Measurements from ENCODE around the gene IQSEC1.

The IQSEC1 gene

GRCh38 chr3:12980596-12981290, 92.5 kb downstream of the IQSEC1 start:
- no peak for DNase-seq

- no peak for DNase-seq
Observed at GRCh38 chr3:12979947-12980487, 93.2 kb downstream of the IQSEC1 start.

- no peak for DNase-seq
Observed at GRCh38 chr3:12979151-12979946, 93.9 kb downstream of the IQSEC1 start.

GRCh38 chr3:12978682-12979081, 94.5 kb downstream of the IQSEC1 start:
- no peak for DNase-seq

GRCh38 chr3:12977117-12977808, 96.0 kb downstream of the IQSEC1 start:
- no peak for DNase-seq

- no peak for DNase-seq
Observed at GRCh38 chr3:12975748-12976522, 97.3 kb downstream of the IQSEC1 start.

- DNase-seq: no peak
Observed at GRCh38 chr3:12974819-12975218, 98.4 kb downstream of the IQSEC1 start.

- DNase-seq: no peak
Observed at GRCh38 chr3:12974334-12974733, 98.9 kb downstream of the IQSEC1 start.

- no peak for DNase-seq
Observed at GRCh38 chr3:12973827-12974226, 99.4 kb downstream of the IQSEC1 start.

- DNase-seq: no peak
Observed at GRCh38 chr3:12972781-12973702, 100.2 kb downstream of the IQSEC1 start.

GRCh38 chr3:12972043-12972442, 101.2 kb downstream of the IQSEC1 start:
- DNase-seq: no peak

GRCh38 chr3:12970684-12971083, 102.5 kb downstream of the IQSEC1 start:
- DNase-seq: no peak

- DNase-seq: no peak
Observed at GRCh38 chr3:12969486-12969885, 103.7 kb downstream of the IQSEC1 start.

GRCh38 chr3:12968541-12968940, 104.7 kb downstream of the IQSEC1 start:
- no peak for DNase-seq

- DNase-seq: peak; percentile 93
Observed at GRCh38 chr3:12967606-12968351, 105.5 kb downstream of the IQSEC1 start.

GRCh38 chr3:12966847-12967605, 106.2 kb downstream of the IQSEC1 start:
- peak; percentile 16 for DNase-seq

GRCh38 chr3:12965999-12966846, 107.0 kb downstream of the IQSEC1 start:
- no peak for DNase-seq

- no peak for DNase-seq
Observed at GRCh38 chr3:12964711-12965612, 108.3 kb downstream of the IQSEC1 start.

Data from CD4-positive, alpha-beta T cell treated with Interleukin-17A for 1 hour (primary cell).